ENCODE data around the gene SETBP1. TPM values are rescaled to one million over a fixed set of nuclear protein-coding genes. Genes with fewer than 3 reads are reported as not detected.

SETBP1 gene
- total and polyA plus RNA-seq, 7 experiments from 2014 or later, result 0.08 to 12.5 (median 2.5) TPM; not detected in 2

DNA sequence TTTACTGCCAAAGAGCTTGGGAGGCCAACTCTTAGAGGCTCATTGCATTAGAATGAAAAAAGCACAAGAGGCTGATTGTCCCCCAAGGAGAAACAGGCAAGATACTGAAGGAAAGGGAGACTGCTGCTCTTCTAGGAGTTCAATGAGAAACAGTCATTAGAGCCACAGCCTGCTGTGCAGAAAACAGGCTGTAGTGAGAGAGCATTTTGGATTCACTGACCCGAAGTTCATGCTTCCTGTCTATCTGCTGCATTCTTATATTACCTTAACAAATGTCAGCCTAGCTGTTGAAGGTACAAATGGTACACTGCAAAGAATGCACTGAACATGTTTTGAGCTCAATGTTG, 423.3 kb downstream of the SETBP1 start:
- ATAC-seq (no peak), DNase-seq (no peak)
- H3K4me1 Mint-ChIP-seq, result no peaks in the 10 kb centered on the region
- Histone ChIP-seq H3K27me3 (ENCODE audit: control insufficient read depth in 2 of 2, insufficient read depth in 2 of 2, low read length in 2 of 2) (no peaks in the 10 kb centered on the region), H3K9me3 (ENCODE audit: control insufficient read depth in 2 of 3, low read length in 3 of 3) (no peaks in the 10 kb centered on the region), H3K4me1 (ENCODE audit: control insufficient read depth in 2 of 2, insufficient read depth in 2 of 2, low read length in 2 of 2) (peaks cover 0 to 13% of the 10 kb centered on the region in 2 donors), H3K36me3 (ENCODE audit: control insufficient read depth in 2 of 3, insufficient read depth in 3 of 3, low read length in 3 of 3) (no peaks in the 10 kb centered on the region), H3K4me3 (ENCODE audit: low read length) (no peak overlapping the region), H3K27ac (ENCODE audit: low read depth, low read length) (no peak overlapping the region)
- peaks cover 0 to 8% (median 2%) of the 10 kb centered on the region in 5 donors for H3K27me3 Mint-ChIP-seq
- ChIA-PET POLR2A (no interaction called here), CTCF (no interaction called here)
- H3K36me3 Mint-ChIP-seq, result no peaks in the 10 kb centered on the region
- intact Hi-C loops (cut with micrococcal nuclease), result no loop called here
- H3K4me3 Mint-ChIP-seq, result no peak overlapping the region
- H3K9me3 Mint-ChIP-seq, result no peaks in the 10 kb centered on the region
- H3K27ac Mint-ChIP-seq, result no peak overlapping the region

DNA sequence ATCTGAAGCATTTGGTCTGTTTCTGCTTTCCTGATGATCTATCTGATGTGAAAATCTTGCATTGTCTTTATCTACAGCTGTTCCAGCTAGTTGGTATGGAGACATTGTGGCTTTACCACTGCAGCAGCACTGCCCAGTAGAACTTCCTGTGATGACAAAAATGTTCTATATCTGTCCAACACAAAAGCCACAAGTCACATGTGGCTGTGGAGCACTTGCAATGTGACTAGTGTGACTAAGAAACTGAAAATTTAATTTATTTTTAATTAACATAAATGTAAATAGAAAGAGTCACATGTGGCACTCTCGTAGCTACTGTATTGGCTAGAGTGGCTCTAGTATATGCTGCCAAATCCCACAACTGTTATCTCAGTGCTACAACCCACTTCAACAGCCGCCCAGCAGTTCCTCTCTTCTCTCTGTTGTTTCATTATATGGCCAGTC, 425.7 kb downstream of the SETBP1 start:
- intact Hi-C loops (cut with micrococcal nuclease), result no loop called here
- Mint-ChIP-seq H3K27me3 (peaks cover 0 to 5% (median 0%) of the 10 kb centered on the region in 5 donors), H3K27ac (no peak overlapping the region), H3K4me1 (no peaks in the 10 kb centered on the region), H3K36me3 (no peaks in the 10 kb centered on the region), H3K4me3 (no peak overlapping the region), H3K9me3 (no peaks in the 10 kb centered on the region)
- DNase-seq (no peak), ATAC-seq (peak; percentile 88)
- Histone ChIP-seq H3K27ac (ENCODE audit: low read depth, low read length) (no peak overlapping the region), H3K4me1 (ENCODE audit: control insufficient read depth in 2 of 2, insufficient read depth in 2 of 2, low read length in 2 of 2) (peaks cover 0 to 13% of the 10 kb centered on the region in 2 donors), H3K4me3 (ENCODE audit: low read length) (no peak overlapping the region), H3K9me3 (ENCODE audit: control insufficient read depth in 2 of 3, low read length in 3 of 3) (no peaks in the 10 kb centered on the region), H3K36me3 (ENCODE audit: control insufficient read depth in 2 of 3, insufficient read depth in 3 of 3, low read length in 3 of 3) (no peaks in the 10 kb centered on the region), H3K27me3 (ENCODE audit: control insufficient read depth in 2 of 2, insufficient read depth in 2 of 2, low read length in 2 of 2) (no peaks in the 10 kb centered on the region)
- ChIA-PET POLR2A (no interaction called here), CTCF (interaction anchor here (0.6 kb wide), 1 partner anchor 40 kb away, joined by 3 read pairs; no protein-coding TSS in a partner anchor)

DNA sequence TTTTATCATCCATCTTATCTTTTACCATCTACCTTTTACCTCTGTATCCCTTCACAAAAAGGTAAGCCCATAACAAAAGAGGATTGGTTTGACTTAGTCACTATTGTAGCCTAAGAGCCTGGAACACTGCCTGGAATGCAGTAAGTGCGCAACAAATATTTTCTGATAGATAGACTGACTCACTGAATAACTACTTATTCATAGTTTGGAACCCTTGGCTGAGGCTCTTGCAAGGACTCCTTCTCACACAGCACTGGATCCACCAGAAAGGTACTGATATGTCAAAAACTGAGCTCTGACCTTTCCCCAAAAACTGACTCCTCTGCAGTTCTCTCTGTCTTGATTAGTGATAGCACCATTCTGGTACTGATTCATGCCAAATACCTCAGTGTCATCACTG, 426.7 kb downstream of the SETBP1 start:
- H3K27me3 Mint-ChIP-seq, result peaks cover 0 to 5% (median 0%) of the 10 kb centered on the region in 5 donors
- intact Hi-C loops (cut with micrococcal nuclease), result no loop called here
- POLR2A ChIA-PET, result no interaction called here
- H3K4me3 ChIP-seq (ENCODE audit: low read length), result no peak overlapping the region
- no peak overlapping the region for H3K4me3 Mint-ChIP-seq
- no peaks in the 10 kb centered on the region for H3K9me3 ChIP-seq (ENCODE audit: control insufficient read depth in 2 of 3, low read length in 3 of 3)
- H3K9me3 Mint-ChIP-seq, result peaks cover 0 to 3% (median 0%) of the 10 kb centered on the region in 11 donors
- H3K27me3 ChIP-seq (ENCODE audit: control insufficient read depth in 2 of 2, insufficient read depth in 2 of 2, low read length in 2 of 2), result no peaks in the 10 kb centered on the region
- ATAC-seq (no peak), DNase-seq (no peak)
- no peaks in the 10 kb centered on the region for H3K36me3 Mint-ChIP-seq
- peaks cover 0 to 13% of the 10 kb centered on the region in 2 donors for H3K4me1 ChIP-seq (ENCODE audit: control insufficient read depth in 2 of 2, insufficient read depth in 2 of 2, low read length in 2 of 2)
- H3K27ac ChIP-seq (ENCODE audit: low read depth, low read length), result no peak overlapping the region
- H3K27ac Mint-ChIP-seq, result no peak overlapping the region
- H3K36me3 ChIP-seq (ENCODE audit: control insufficient read depth in 2 of 3, insufficient read depth in 3 of 3, low read length in 3 of 3), result no peaks in the 10 kb centered on the region
- no peaks in the 10 kb centered on the region for H3K4me1 Mint-ChIP-seq
- CTCF ChIA-PET, result no interaction called here

DNA sequence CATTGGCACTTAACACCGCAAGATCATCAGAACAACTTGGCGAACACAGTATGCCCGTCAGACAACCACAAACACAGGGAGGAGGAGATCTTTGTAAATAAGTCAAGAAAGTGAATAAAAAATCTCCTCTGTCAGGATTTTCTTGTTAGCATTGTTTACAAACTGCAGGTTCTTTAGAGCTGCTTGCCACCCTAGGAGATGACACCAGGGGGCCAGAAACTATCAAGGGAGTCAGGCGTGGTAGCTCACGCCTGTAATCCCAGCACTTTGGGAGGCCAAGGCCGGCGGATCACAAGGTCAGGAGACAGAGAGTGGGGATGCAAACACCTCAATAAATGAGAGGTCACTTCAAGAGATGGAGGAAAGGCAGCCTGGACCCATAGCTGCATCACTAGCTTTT, 428.1 kb downstream of the SETBP1 start:
- Histone ChIP-seq H3K27ac (ENCODE audit: low read depth, low read length) (no peak overlapping the region), H3K4me1 (ENCODE audit: control insufficient read depth in 2 of 2, insufficient read depth in 2 of 2, low read length in 2 of 2) (peaks cover 0 to 13% of the 10 kb centered on the region in 2 donors), H3K36me3 (ENCODE audit: control insufficient read depth in 2 of 3, insufficient read depth in 3 of 3, low read length in 3 of 3) (no peaks in the 10 kb centered on the region), H3K27me3 (ENCODE audit: control insufficient read depth in 2 of 2, insufficient read depth in 2 of 2, low read length in 2 of 2) (no peaks in the 10 kb centered on the region), H3K9me3 (ENCODE audit: control insufficient read depth in 2 of 3, low read length in 3 of 3) (no peaks in the 10 kb centered on the region), H3K4me3 (ENCODE audit: low read length) (no peak overlapping the region)
- Mint-ChIP-seq H3K27me3 (peaks cover 0 to 8% (median 0%) of the 10 kb centered on the region in 5 donors), H3K4me3 (no peak overlapping the region), H3K27ac (no peak overlapping the region), H3K4me1 (no peaks in the 10 kb centered on the region), H3K36me3 (no peaks in the 10 kb centered on the region), H3K9me3 (peaks cover 0 to 3% (median 0%) of the 10 kb centered on the region in 11 donors)
- ATAC-seq (no peak), DNase-seq (no peak)
- CTCF ChIA-PET, result no interaction called here
- POLR2A ChIA-PET, result no interaction called here
- intact Hi-C loops (cut with micrococcal nuclease), result no loop called here

DNA sequence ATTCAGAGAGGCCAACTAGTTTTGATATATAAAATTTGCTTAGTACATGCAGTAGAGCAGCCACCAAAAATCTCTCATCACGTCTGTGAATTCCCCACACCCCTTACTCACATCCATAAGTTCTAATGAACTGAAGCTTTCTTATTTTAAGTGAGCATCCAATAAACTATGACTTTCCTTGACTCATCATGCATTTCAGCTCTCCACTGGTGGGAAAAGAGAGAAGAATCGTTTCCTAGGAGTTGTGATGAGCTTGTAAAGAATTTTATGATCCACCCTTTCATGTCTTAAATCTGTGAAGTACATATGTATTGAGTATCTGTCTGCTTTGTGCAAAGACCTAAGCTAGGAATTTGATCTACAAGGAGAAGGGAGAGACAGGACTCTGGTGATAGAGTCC, 428.6 kb downstream of the SETBP1 start:
- H3K27me3 ChIP-seq (ENCODE audit: control insufficient read depth in 2 of 2, insufficient read depth in 2 of 2, low read length in 2 of 2), result no peaks in the 10 kb centered on the region
- H3K36me3 ChIP-seq (ENCODE audit: control insufficient read depth in 2 of 3, insufficient read depth in 3 of 3, low read length in 3 of 3), result no peaks in the 10 kb centered on the region
- H3K9me3 ChIP-seq (ENCODE audit: control insufficient read depth in 2 of 3, low read length in 3 of 3), result no peaks in the 10 kb centered on the region
- POLR2A ChIA-PET, result no interaction called here
- Mint-ChIP-seq H3K27ac (no peak overlapping the region), H3K4me1 (no peaks in the 10 kb centered on the region), H3K27me3 (peaks cover 0 to 8% (median 0%) of the 10 kb centered on the region in 5 donors), H3K36me3 (no peaks in the 10 kb centered on the region), H3K4me3 (no peak overlapping the region), H3K9me3 (peaks cover 0 to 3% (median 0%) of the 10 kb centered on the region in 11 donors)
- peaks cover 0 to 13% of the 10 kb centered on the region in 2 donors for H3K4me1 ChIP-seq (ENCODE audit: control insufficient read depth in 2 of 2, insufficient read depth in 2 of 2, low read length in 2 of 2)
- no peak overlapping the region for H3K4me3 ChIP-seq (ENCODE audit: low read length)
- CTCF ChIA-PET, result no interaction called here
- DNase-seq (no peak), ATAC-seq (no peak)
- H3K27ac ChIP-seq (ENCODE audit: low read depth, low read length), result no peak overlapping the region
- intact Hi-C loops (cut with micrococcal nuclease), result no loop called here

DNA sequence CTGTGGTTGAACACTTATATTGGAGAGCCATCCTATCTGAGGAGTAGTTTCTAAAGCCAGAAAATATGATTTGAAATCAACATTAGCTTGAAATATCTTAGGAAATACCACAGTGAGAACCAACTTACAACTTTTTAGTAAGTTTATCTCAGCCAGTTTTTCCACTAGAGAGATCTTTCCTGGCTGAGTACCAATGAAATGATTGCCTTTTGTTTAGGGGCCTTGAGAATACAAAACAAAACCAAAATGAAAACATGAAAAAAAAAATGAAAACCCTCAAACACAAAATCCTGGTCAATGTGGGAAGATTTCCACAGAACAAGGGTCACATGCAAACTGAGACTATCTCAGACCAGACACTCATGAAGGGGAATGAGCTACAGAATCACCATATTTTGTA, 429.0 kb downstream of the SETBP1 start:
- peaks cover 0 to 13% of the 10 kb centered on the region in 2 donors for H3K4me1 ChIP-seq (ENCODE audit: control insufficient read depth in 2 of 2, insufficient read depth in 2 of 2, low read length in 2 of 2)
- Mint-ChIP-seq H3K4me3 (no peak overlapping the region), H3K4me1 (no peaks in the 10 kb centered on the region), H3K9me3 (peaks cover 0 to 3% (median 0%) of the 10 kb centered on the region in 11 donors), H3K27ac (no peak overlapping the region), H3K27me3 (peaks cover 0 to 8% (median 0%) of the 10 kb centered on the region in 5 donors), H3K36me3 (no peaks in the 10 kb centered on the region)
- CTCF ChIA-PET, result interaction anchor here (0.6 to 0.7 kb wide), 2 partner anchors 23 to 39 kb away, joined by 3 to 5 read pairs; no protein-coding TSS in a partner anchor
- DNase-seq (no peak), ATAC-seq (no peak)
- intact Hi-C loops (cut with micrococcal nuclease), result no loop called here
- no peak overlapping the region for H3K4me3 ChIP-seq (ENCODE audit: low read length)
- POLR2A ChIA-PET, result no interaction called here
- no peaks in the 10 kb centered on the region for H3K36me3 ChIP-seq (ENCODE audit: control insufficient read depth in 2 of 3, insufficient read depth in 3 of 3, low read length in 3 of 3)
- H3K9me3 ChIP-seq (ENCODE audit: control insufficient read depth in 2 of 3, low read length in 3 of 3), result no peaks in the 10 kb centered on the region
- no peaks in the 10 kb centered on the region for H3K27me3 ChIP-seq (ENCODE audit: control insufficient read depth in 2 of 2, insufficient read depth in 2 of 2, low read length in 2 of 2)
- H3K27ac ChIP-seq (ENCODE audit: low read depth, low read length), result no peak overlapping the region
